GM21825 (cell line): Measurements from ENCODE around the gene EEF1AKMT3.

Experiments used
- ATAC-seq: cut with Tn5 transposase; IDR thresholded peaks from one replicate; pipeline ENCODE4 v1.9.1; 2021; ENCODE audit warnings: mild to moderate bottlenecking, moderate library complexity; ENCODE audit not compliant: unreplicated experiment

EEF1AKMT3 gene

DNA sequence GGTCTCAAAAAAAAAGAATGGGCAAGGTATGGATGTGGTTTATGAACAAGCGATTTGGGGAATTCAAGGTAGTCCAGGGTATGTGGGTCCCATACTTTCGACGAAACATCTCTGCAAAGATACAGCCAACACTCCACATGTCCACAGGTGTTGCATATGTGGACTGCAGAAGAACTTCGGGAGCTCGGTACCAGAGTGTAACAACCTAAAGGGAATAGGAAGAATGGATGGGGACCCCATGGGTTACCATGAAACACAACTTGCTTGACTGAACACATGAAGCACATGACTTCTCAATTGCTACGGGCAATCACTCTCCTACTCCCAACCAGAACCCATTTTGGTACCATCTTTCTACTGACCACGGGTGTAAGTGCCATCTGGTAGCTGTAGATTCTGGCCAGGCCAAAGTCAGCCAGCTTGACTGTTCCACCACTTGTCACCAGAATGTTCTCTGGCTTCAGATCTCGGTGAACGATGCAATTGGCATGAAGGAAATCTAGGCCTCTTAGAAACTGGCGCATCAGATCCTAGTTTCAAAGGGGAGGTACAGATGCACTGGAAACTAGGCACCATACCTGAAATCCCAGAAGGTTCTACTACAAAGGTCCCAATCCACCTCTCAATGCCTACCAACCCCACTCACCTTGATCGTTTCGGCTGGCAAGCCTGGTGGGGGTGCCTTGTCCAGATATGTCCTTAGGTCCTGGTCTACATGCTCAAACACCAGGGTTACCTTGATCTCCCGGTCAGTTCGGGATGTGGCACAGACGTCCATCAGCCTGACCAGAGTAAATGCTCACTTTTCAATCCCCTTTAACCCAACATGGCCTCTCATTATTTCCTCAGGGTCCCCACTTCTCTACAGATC lies 21.6 kb upstream of the EEF1AKMT3 start:
- no peak for ATAC-seq

DNA sequence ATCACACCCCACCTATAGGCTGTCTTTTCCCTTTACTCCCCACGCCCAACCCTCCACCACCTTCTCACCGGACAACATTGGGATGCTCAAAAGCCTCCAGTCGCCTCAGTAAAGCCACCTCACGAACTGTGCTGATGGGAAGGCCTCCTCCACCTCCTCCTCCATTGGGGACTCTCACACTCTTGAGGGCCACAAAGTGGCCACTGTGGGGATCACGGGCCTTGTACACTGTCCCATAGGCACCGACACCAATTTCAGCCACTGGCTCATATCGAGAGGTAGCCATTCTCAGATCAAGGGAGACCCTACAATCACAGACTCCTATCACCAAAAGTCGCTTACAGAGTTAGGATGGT lies 21.0 kb upstream of the EEF1AKMT3 start:
- ATAC-seq = no peak

DNA sequence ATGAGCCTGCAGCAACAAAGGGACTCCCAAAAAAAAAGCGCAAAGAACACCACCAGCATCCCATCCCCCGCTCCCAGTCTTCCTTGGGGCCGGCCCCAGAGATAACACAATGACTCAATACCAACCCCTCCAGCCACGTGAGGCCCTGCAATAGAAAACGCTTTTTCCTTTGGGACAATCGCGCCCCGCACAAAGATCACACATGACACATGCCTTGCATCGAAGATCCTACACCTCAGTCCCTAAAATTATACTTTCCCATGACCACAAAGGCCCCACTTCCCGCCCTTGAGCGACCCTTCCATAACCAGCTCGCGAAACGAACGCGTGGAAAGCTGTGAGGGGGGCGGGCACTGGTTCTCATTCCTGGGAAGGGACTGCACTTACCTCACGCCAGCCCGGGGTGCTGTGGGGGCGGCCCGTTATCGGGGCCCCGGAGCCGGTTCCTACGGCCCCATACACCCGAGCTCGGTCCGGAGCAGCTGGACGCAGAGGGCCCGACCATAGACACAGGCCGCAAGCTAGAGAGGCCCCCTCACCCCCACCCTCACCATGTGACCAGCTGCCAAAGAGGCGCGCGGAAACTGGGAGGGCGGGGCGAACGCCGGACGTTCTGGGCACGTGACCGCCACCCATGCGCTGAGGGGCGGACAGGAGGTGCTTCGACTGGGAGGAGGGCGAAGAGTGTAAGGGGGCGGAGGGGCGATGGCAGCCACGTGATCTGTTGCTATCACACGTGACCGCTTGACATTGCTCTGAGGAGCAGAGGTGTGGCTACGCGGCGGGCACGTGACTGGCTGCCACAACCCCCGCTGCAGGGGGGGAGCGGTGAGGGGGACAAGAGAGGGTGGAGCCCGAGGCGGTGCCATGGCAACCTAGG lies 20.4 kb upstream of the EEF1AKMT3 start, which contains the start of gene CDK4:
CDK4 (minus strand) TSS at position 523 of the 880 bp plus-strand sequence. CDS start 593 bp downstream, outside the sequence.
- ATAC-seq = peak; percentile 63

DNA sequence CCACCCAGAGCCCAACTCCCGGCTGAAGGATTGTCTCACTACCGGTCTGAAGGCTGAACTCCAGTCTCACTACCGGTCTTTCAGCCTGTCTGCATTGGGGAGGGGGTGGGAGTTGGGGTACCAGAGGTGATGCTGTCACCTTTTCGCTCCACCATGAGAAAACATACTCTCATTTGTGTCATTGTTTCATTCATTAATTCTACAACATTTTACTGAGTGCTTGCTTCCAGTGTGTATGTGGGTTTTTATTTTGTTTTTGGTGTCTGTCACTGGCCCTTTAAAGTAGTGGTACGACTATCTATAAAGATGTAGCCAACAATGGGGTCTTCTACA lies 19.8 kb upstream of the EEF1AKMT3 start:
- no peak for ATAC-seq

DNA sequence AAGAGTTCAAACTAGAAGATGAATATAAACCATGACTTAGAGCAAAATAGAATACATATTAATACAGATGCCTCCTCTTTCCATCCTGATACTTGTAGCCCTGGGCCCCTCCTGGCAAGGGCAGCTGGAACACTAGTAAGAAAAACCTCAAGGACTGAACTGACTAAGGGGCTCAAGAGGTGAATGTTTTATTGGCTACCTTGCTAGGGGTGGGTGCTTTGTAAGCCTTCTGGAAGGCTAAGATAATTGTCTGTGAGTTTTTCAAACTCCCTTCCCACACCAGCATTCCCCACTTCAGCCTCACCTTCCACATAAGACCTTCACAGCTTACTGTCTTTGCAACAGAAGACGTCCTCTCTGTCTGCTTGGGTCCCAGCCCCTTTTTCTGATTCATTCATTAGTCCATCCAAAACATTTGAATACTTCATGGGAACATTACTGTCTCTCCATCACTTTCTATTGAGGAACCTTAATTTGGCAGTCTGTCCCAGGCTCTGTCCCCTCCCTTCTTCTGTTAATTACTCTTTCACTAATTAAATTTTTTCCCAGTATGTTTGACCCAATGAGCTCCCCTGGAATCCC lies 18.6 kb upstream of the EEF1AKMT3 start:
- ATAC-seq = no peak

DNA sequence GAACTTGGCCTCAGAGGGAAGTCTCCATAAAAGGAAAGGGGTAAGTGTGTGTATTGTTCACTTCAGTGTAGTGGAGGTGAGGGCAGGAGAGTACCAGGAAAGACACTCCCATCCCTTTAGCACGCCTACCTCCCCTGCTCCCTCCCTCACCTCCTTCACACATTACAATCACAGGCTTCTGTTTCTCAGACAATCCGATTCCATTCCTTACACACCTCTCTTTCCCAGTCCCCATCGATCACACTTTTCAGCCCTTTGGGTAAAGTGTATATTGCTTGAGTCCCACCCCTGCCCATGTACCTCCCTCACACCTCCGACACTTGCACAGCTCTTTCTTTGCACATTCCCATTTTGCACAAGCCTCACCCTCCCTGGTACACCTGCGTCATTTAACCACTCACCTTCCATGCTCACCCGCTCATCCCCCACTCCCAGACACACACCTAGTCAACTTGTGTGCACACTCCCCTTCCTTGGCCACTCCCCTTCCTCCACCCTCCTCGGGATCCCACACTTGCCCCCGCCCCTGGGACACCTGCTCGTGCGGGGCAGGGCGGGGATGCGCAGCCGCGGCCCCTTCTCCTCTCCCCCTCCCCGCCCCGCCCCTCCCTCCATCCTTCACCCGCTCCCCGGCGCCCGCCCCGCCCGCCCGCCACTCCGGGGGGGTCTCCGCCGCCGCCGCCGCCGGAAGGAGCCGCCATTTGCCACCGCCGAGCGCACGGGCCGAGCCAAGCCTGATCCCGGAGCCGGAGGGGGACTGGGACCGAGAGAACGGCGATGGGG lies 17.8 kb upstream of the EEF1AKMT3 start, which contains the start of gene MARCHF9:
MARCHF9 (plus strand) TSS at position 693 of the 783 bp plus-strand sequence. CDS start 426 bp downstream, outside the sequence.
- ATAC-seq = peak; percentile 35

DNA sequence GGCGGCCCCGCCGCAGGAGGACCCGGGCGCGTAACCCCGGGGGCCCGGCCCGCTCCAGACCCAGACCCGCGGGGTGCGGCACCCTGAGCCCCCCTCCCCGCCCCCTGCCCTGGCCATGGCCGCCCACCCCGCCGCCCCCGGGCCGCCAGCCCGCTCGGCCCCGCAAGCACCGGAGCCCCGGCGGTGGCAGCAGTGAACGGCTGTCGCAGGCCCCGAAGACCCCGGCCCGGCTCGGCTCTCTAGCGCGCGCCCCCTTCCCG lies 17.3 kb upstream of the EEF1AKMT3 start:
- no peak for ATAC-seq

DNA sequence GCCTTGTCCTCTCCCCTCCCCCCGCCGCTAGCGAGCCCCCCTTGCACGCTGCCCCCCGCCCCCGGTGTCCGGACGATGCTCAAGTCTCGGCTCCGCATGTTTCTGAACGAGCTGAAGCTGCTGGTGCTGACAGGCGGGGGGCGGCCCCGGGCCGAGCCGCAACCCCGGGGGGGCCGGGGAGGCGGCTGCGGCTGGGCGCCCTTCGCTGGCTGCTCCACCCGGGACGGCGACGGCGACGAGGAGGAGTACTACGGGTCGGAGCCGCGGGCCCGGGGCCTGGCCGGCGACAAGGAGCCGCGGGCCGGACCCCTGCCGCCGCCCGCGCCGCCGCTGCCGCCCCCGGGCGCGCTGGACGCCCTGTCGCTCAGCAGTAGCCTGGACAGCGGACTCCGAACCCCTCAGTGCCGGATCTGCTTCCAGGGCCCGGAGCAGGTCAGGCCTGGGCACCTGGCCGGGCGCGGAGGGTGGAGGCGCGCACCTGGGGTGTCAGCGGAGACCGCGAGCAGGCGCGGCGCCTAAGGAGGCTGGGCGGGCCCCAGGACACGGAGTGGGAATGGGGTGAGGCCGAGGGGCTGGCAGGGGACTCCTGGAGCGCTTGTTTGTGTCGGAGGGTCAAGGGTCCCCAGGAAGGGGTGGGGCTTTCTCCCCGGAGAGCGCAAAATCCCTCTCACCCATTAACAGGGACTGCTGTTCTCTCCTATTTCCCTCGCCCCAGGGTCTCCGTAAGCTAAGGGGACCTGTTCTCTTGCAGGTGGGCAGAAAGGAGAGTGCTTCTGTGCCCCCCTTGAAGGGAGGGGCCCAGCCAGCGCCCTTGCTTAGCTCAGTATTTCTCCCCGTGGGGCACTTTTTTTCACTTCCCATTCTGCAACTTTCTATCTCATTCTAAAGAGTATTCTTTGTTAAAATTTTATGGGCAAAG lies 16.7 kb upstream of the EEF1AKMT3 start:
- ATAC-seq = no peak

DNA sequence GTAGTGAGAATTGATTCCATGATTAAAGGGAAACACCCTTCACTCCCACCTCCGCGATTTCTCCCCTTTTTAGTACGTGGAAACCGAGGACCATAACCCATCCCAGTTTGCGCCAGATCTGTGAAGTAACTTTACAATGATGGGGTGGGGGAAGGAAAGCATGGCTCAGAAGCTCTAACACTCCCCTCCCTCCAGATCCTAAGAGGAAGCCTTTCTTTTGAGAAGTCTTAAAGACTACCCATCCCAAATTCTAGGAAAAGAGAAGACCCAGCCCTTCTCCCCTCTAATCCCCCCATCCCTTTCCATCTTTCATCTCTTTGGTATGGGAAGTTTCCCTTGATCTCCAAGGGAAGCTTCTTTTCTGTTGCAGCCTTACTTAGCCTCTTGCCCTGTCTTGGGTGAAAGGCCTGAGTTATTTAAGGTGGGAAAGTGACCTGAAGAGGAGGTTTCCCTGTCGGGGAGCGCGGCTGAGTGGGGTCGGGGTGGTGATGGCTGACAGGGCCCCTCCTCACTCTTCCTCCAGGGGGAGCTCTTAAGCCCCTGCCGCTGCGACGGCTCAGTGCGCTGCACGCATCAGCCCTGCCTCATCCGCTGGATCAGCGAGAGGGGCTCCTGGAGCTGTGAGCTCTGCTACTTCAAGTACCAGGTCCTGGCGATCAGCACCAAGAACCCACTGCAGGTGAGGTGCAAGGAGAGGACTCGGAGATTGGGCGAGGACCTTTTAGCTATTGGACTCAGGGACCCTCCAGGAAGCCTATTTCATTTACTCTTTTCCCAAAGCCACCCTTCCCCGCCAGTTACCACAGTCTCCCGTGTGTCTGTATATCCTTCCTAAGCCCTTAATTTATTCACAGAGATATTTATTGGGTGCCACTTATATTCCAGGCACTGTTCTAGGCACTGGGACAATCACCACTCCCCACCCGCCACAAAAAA lies 15.7 kb upstream of the EEF1AKMT3 start:
- ATAC-seq = peak; percentile 22

DNA sequence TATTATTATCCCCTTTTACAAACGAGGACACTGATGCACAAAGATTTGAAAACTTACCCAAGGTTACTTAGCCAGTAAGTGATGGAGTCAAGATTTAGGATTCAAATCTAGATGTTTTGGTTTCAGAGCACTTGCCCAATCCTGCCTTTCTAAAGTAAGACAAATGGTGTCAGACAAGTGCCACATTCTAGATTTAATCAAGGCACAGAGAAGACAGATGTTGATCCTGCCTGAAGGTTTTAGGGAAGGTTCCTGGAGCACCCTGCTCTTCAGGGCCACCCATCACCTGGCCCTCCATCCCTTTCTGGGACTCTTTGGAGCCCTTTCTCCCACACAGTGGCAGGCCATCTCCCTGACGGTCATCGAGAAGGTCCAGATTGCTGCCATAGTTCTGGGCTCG lies 14.6 kb upstream of the EEF1AKMT3 start:
- ATAC-seq = no peak

DNA sequence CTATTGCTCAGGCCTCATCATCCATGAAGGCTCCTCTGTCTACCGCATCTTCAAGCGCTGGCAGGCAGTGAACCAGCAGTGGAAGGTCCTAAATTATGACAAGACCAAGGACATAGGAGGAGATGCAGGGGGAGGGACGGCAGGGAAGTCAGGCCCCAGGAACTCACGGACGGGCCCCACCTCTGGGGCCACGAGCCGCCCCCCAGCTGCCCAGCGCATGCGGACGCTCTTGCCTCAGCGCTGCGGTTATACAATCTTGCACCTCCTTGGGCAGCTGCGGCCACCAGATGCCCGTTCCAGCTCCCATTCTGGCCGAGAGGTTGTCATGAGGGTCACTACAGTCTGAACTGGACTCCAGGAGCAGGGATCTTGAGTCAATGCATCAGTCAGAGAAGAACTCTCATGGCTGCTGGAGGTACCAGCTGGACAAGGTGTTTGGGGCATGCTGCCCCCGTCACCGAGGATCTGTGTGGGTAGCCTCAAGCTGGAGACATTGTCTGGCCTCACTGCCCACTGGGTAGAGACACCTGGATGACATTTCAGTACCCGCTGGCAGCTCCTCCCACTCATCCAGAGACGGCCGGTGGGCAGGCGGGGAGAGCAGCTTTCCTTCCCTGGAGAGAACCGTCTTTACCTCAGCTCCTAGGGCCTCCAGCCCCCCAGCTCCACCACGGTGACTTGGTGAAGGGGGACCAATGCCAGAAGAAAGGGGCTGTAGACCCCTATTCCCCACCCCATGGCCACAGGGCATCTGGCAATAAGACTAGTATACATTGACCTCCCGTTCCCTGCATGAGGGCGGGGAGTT lies 13.7 kb upstream of the EEF1AKMT3 start:
- no peak for ATAC-seq

DNA sequence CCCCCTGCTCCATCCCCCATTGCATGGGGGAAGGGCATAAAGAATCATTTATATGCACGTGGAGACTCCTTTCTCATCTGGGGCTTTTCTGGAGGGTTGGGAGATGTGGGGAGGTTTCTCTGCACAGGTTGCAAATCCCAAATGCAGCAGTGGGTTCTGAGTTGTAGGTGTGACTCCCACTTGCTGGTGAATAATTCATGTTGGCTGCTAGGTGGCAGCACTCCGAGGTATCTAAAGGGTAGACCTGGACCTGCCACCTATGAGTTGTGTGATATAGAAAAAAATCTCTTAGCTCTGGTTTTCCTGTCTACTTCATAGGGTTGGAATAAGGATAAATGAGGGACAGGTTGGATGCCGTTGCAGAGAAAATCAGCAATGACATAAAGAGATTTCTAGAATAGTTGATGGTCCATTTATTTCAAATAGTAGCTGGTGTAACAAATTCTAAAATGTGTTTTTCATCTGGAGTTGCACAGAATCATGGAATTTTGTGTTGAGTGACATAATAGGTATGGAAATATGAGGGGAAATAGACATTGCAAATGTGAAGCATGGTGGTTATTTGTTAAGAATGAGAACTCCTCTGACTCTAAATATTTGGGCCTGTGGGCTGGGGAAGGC lies 12.9 kb upstream of the EEF1AKMT3 start:
- ATAC-seq = no peak

DNA sequence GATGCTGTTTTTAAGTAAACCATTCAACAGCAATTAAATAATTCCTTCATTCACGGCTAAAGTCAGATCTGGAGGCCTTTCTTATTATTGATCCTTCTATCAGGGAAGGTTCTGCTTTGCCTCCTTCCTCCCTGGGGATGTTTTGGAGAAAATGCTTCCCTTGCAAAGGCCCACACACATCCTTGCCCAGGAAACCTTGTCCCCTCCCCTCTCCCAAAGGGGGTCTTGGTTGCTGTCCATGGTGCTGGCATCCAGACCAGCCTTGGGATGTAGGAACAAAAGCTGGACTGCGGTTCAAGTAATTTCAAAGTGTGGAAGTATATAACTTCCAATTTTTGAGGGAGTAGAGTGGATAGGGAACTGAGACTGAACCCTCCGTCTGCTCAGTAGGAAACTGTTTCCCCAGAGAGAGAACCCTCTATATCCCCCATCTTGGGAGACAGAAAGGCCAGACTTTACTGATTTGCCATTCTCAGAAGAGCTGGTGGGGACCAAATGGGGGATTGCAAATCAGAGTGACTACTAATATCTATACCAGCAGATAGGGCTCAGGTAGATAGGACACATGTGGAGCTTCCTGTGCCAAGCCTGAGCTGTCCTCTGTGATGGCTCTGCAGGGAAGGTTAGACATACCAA lies 11.9 kb upstream of the EEF1AKMT3 start:
- ATAC-seq = no peak

DNA sequence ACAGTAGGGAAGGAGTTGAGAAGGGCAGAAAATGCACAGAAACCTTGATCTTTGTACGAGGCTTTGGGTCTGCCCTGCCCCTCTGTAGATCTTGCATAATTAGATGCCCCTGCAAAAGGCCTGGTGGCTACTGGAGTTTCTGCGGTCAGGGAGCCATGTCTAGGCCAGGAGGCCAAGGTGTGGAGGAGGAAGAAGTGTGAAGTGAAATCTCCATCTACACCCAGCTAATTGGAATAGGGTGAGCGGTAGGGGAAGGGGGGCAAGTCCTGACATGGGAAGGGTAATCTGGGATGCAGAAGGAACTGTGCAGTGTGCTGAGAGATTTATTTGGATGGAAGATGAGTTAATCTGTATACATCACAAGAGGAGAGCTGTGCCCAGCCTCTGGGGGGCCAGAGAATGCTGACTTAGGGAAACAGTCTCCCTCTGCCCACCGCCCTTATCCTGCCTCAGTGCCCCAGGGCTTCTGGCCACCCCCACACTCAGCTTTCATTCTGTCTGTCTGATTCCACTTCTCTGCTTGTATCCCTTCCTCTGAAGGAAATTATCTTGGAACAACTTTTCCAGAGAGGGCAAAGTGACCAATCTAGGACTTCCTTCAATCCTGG lies 10.9 kb upstream of the EEF1AKMT3 start:
- ATAC-seq = no peak

DNA sequence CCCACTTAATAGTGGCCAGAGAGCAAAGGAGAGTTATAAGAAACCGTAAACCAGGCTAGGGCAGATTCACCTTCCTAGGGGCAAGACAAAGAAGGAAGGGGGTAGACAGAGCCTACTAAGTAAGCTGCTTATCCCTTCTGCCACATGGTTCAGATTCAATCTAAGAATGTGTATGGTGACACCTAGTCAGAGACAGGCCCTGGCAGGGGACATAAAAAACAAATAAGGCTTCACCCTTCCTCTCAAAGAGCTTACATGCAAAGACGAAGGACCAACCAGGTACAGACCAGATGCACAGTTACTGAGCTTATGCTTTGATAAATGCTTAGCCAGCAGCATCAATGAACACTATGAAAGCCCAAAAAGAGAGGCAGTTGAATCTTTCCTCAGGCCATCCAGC lies 10.0 kb upstream of the EEF1AKMT3 start:
- no peak for ATAC-seq

DNA sequence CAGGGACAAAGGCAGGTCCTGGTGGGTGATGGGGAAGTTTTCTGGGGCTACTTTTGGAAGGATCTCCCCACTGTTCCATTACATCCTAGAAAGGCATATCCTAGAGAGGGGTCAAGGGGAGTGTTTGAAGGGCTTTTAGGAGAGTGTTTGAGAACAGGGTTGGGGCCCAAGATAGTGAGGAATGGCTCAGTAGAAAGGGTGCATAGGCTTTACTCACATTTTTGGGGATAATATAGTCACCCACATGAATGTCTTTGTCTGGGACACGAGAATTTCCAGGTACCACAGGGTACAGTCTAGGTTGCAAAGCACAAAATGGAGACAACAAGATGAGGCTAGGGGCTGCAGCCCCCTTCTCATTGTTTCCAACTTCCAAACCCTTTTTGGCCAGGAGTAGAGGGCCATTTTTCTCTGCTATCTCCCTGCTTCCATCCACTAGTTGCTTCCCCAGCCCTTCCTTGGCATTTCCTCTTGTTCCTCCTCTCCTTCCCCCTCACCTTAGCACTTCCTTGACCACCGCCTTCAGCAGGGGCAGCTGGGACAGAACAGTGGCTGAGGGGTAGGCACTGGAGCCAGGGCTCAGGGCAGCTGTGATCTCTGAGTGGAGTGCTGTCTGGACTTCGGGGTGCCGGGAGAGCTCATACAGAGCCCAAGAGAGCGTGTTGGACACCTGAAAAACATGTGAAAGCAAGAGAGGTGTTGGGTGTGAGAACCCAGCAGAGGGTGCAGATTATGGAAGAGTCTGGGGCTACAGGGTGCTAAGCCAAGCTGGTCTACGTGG lies 8.3 kb upstream of the EEF1AKMT3 start:
- no peak for ATAC-seq
